BLaER1 (cell line): ENCODE results near the gene AKIRIN1.
"Not testable (repeated sequence)": the region's sequence is repeated elsewhere in the genome, so short reads cannot be mapped to it uniquely, and the experiment has no call there.

Experiments
- H3K27ac ChIP-seq: shearing (Covaris generic); formaldehyde crosslinking; 2 replicates; pipeline ENCODE4 v1.8.1; 2022
- H3K27me3 ChIP-seq: shearing (Covaris generic); formaldehyde crosslinking; 2 replicates; pipeline ENCODE4 v1.8.1; 2022
- H3K36me3 ChIP-seq: shearing (Covaris generic); formaldehyde crosslinking; 2 replicates; pipeline ENCODE4 v1.8.1; 2022
- H3K4me1 ChIP-seq: shearing (Covaris generic); formaldehyde crosslinking; 2 replicates; pipeline ENCODE4 v1.8.1; 2022
- H3K4me2 ChIP-seq: shearing (Covaris generic); formaldehyde crosslinking; 2 replicates; pipeline ENCODE4 v1.8.1; 2022
- H3K4me3 ChIP-seq: shearing (Covaris generic); formaldehyde crosslinking; 2 replicates; pipeline ENCODE4 v1.8.1; 2022
- H3K9ac ChIP-seq: shearing (Covaris generic); formaldehyde crosslinking; 2 replicates; pipeline ENCODE4 v1.8.1; 2022
- H3K9me3 ChIP-seq: shearing (Covaris generic); formaldehyde crosslinking; 2 replicates; pipeline ENCODE4 v1.8.1; 2022
- H4K20me1 ChIP-seq: shearing (Covaris generic); formaldehyde crosslinking; 2 replicates; pipeline ENCODE4 v1.8.1; 2022
- Cebpa-rat ChIP-seq: shearing (Covaris generic); IDR thresholded peaks from 2 replicates; pipeline ENCODE4 v1.8.1; 2022

AKIRIN1 gene

GRCh38 chr1:39051956-39052355, 60.9 kb downstream of the AKIRIN1 start:
- no peak for TF ChIP-seq Cebpa-rat
- H3K9me3 ChIP-seq: no peaks in the 10 kb centered on the region
- no peaks in the 10 kb centered on the region for H3K27me3 ChIP-seq
- H3K4me3 ChIP-seq: no peak overlapping the region
- no peaks in the 10 kb centered on the region for H4K20me1 ChIP-seq
- H3K36me3 ChIP-seq: no peaks in the 10 kb centered on the region
- peaks cover 61% of the 10 kb centered on the region for H3K4me1 ChIP-seq
- H3K4me2 ChIP-seq: peak overlapping the region; percentile 89
- no peak overlapping the region for H3K27ac ChIP-seq
- no peak overlapping the region for H3K9ac ChIP-seq

- not testable (repeated sequence) for H3K9ac ChIP-seq, H3K9me3 ChIP-seq, H3K27ac ChIP-seq, H3K27me3 ChIP-seq, H3K4me2 ChIP-seq, H3K36me3 ChIP-seq, H3K4me3 ChIP-seq, H4K20me1 ChIP-seq
- H3K4me1 ChIP-seq: peaks cover 31% of the 10 kb centered on the region
Observed at GRCh38 chr1:39055213-39055710, 64.2 kb downstream of the AKIRIN1 start.
